ENCODE results near the gene COX6A1. TPM values are rescaled to one million over a fixed set of nuclear protein-coding genes. Genes with fewer than 3 reads are reported as not detected.
"Not testable (repeated sequence)": the region's sequence is repeated elsewhere in the genome, so short reads cannot be mapped to it uniquely, and the experiment has no call there.

Gene COX6A1
- total RNA-seq, 1 experiment from 2014 or later: 510 TPM

GRCh38 chr12:120467439-120467838 lies 29.5 kb downstream of the COX6A1 start:
- DNase-seq (ENCODE audit: low read depth): no peak

DNA sequence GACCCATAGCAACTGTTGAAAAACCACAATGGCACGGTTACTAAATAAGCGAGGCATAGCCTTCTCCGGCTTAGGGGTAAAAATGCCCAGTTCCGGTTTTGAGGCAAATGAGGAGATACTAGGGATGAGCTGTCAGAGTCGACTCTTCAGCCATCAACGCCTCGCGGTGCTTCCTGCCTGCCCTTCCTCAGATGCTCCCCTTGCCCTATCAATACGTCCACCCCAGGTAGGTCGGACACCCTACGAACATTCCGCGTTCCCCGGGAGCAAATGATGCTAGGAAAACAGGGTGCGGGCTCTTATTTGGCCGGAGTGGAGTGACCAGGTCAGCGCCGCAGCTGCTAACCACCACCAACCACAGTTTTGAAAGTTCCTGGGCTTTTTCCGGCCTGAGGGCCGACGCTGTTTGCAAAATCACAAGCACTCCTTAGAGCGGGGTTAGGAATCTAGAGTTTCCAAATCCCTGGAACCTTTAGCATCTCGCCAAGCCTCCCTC lies 30.5 kb downstream of the COX6A1 start:
- peak; percentile 70 for DNase-seq (ENCODE audit: low read depth)

- peak; percentile 13 for DNase-seq (ENCODE audit: low read depth)
Observed at GRCh38 chr12:120468821-120469449, 31.0 kb downstream of the COX6A1 start.

DNA sequence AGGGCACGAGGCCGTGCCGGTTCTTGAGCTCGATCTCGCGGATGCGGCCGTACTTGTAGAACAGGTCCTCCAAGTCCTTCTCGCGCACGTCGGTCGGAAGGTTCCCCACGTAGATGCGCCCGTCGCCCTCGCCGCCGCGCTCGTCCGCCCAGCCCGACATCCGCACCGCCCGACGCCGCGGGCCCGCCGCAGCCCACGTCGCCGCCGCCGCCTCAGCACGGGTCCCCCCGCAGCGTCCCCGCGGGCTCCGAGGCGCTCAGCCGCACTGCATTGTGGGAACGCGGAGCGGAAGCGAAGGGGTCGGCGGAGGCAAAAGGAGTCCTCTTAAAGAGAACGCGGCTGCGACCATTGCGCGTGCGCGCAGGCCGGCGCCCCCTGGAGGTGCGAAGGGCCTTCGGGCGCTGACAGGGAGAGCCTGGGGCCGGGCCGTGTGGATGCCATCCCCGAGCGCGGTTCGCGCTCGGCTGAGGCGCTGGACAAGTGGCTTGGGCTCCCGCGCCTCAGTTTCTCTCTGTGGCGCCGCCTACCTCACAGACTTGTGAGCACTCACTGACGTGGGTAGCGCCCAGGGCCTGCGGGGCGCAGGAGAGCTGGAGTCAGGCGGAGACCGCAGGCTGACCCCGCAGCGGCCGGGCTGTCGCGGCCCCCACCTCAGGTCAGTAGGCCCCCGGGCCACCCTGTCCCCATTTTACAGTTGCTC lies 31.7 kb downstream of the COX6A1 start, which contains the start of gene SRSF9:
Gene SRSF9 (minus strand): TSS at position 299 of the 700 bp plus-strand sequence. CDS start 139 bp downstream, at position 160.
- DNase-seq (ENCODE audit: low read depth): peak; percentile 93

- DNase-seq (ENCODE audit: low read depth): peak; percentile 31
Observed at GRCh38 chr12:120470150-120470784, 32.4 kb downstream of the COX6A1 start.

- DNase-seq (ENCODE audit: low read depth): no peak
Observed at GRCh38 chr12:120472521-120472920, 34.6 kb downstream of the COX6A1 start.

DNA sequence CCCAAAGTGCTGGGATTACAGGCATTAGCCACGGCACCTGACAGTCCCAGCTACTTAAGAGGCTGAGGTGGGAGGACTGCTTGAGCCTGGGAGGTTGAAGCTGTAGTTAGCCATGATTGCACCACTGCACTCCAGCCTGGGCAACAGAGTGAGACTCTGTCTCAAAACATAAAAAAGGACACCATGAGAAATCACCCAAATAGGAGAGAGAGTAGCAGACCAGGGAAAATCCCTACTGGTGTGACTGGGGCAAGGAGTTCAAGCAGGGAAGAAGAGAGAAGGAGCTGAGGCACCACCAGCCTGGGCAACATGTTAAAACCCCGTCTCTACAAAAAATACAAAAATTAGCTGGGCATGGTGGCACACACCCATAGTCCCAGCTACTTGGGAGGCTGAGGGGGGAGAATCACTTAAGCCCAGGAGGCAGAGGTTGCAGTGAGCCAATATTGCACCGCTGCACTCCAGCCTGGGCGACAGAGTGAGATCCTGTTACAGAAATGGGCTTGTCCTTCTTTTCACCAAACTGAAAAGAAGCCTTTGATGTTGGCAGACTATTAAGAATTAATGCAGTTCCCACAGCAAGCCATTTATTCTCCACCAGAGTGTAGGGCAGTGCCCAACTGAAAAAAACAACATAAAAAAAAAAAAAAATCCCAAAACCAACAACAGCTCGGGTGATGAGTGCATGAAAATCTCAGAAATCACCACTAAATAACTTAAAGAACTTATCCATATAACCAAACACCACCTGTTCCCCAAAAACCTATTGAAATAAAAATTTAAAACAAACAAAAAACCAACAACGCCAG lies 36.1 kb downstream of the COX6A1 start:
- DNase-seq (ENCODE audit: low read depth): no peak

- peak; percentile 95 for DNase-seq (ENCODE audit: low read depth)
Observed at GRCh38 chr12:120474616-120474960, 36.7 kb downstream of the COX6A1 start.

DNA sequence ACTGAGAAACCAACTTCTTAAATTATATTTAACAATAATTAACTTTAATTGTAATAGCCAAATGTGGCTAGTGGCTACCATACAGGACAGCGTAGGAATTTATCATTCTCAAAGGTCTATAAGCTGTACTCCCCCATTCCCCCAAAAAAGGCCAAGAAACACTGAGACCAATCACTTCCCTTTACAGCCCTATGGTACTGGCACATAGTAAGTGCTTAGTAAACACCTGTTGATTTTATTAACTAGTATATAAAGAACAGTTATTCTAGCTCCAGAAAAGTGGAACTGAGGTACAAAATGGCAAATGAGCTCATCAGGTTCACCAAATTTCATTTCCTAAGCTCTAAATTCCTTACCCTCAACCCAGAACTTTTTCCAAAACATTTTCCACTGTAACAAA lies 37.7 kb downstream of the COX6A1 start:
- DNase-seq (ENCODE audit: low read depth): no peak

- DNase-seq (ENCODE audit: low read depth): no peak
Observed at GRCh38 chr12:120479458-120479857, 41.5 kb downstream of the COX6A1 start.

DNA sequence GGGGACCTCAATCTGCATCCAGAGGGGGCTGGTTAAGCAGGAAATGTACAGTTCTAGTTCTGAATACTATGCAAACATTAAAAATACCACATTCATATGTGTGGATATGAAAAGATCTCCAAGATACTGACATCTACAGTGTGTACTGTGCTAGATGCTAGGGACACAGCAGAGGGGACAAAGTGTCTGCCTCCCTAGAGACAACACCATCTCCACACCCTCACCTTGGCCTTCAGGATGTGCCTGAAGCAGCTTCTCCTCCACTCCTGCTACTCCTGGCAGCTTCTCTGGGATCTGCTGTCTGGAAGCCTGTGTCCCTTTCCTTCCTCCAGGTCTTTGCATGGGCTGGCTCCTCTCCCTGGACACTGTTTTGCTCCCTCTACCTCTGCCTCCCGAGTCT lies 42.3 kb downstream of the COX6A1 start:
- no peak for DNase-seq (ENCODE audit: low read depth)

- no peak for DNase-seq (ENCODE audit: low read depth)
Observed at GRCh38 chr12:120481022-120481767, 43.3 kb downstream of the COX6A1 start.

DNA sequence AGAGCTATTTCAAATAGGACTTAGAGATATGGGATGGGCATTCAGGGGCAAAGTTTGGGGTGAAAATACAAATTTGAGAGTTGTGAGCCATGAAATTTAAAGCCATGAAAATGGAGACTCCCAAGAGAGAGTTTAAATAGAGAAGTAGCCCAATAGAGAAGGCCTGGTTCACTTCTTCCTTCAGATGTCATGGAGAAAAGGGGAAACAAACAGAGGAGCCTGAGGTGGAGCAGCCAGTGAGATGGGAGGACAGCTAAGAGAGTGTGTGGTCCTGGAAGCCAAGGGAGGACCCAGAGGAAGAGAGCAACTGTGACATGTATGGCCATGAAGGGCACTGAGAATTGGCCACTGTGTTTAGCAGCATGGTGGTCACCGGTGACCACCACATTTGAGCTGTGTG lies 45.7 kb downstream of the COX6A1 start:
- no peak for DNase-seq (ENCODE audit: low read depth)

- DNase-seq (ENCODE audit: low read depth): no peak
Observed at GRCh38 chr12:120485961-120486881, 48.3 kb downstream of the COX6A1 start.

DNA sequence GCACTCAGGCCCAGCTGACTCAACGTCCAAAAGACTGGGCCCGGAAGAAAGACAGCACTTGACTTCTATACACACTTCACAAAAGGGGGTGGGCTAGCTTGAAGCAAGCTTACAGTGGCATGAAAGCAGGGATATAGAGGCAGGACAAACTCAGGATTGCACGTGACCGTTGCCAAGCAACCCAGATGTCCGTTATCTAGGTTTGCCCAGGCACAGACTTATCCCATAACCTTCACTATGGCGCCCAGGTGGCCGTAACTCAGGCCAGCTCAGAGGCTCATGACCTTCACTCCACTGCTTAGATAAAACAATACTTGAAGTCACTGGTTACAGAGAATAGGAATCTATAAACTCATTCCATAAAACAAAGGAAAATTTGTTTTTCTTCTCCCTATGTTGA lies 49.6 kb downstream of the COX6A1 start:
- DNase-seq (ENCODE audit: low read depth): not testable (repeated sequence)

GRCh38 chr12:120488057-120488640 lies 50.2 kb downstream of the COX6A1 start:
- DNase-seq (ENCODE audit: low read depth): no peak

- no peak for DNase-seq (ENCODE audit: low read depth)
Observed at GRCh38 chr12:120489018-120489417, 51.1 kb downstream of the COX6A1 start.

GRCh38 chr12:120490325-120490724 lies 52.4 kb downstream of the COX6A1 start:
- DNase-seq (ENCODE audit: low read depth): no peak
